GDM1 (cell line): ENCODE results near the gene CAMK1.

Experiments
- DNase-seq: peaks from one replicate; lab custom pipeline; 2025; lab: John Stamatoyannopoulos, UW

CAMK1 gene

DNA sequence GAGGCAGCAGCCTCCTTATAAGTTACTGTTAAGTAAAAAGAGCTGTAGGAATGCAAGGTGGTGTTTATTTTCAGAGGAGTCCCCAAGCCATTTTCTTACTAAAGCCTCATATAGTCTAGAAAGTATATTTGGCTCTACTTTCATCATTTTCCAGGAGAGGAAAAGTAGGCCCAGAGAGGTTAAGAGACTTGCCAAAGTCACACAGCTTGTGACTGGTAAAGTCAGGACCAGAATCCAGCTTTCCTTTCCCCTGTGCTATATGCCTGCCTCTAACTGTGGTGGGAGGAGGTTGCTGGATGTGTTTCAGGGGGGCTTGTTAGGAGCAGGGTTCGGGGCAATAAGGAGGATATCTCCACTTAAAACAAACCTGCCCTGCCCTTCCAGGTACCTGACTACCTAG is 27.2 kb downstream of the CAMK1 start:
- no peak for DNase-seq

DNA sequence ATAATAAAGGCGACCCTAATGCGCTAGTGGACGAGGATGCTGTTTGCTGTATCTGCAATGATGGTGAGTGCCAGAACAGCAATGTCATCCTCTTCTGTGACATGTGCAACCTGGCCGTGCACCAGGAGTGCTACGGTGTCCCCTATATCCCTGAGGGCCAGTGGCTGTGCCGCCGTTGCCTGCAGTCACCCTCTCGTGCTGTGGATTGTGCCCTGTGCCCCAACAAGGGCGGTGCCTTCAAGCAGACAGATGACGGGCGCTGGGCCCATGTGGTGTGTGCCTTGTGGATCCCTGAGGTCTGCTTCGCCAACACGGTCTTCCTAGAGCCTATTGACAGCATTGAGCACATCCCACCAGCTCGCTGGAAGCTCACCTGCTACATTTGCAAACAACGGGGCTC is 30.6 kb downstream of the CAMK1 start:
- DNase-seq, result no peak

DNA sequence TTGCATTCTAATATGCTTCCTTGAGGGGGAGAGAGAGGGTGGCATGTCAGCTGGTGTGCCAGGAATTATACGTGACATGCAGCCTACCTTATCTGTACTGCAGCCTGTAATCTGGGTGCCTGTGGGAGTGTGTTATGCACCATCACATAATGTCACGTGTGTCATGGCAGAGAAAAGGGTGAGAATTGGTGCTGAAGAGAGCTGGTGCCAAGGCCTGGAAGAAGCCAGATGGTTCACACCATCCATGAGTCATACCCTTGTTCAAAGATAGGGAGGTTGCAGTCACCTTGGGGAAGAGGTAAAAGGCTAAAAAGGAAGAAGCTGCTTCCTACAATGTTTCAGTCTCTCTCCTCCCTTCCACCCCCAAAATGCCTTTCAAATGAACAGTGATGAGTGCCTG is 32.9 kb downstream of the CAMK1 start:
- DNase-seq, result no peak

DNA sequence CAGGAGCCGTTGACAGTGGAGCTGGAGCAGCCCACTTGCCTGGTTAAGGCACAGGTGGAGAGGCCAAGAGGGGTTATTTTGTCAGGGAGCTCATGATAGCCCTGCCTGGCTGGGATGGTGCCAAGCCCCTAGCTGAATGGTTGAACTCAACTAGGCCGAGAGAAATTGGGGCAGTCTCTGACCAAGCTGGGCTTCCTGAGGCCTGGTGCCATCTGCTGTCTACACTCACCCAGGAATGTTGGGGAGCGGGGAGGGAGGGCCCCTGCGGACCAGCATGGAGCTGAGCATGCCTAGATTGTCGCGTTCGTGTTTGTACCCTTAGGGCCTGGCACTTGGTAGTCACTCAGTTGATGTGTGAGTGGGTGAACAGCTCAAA is 37.0 kb downstream of the CAMK1 start:
- DNase-seq, result no peak

DNA sequence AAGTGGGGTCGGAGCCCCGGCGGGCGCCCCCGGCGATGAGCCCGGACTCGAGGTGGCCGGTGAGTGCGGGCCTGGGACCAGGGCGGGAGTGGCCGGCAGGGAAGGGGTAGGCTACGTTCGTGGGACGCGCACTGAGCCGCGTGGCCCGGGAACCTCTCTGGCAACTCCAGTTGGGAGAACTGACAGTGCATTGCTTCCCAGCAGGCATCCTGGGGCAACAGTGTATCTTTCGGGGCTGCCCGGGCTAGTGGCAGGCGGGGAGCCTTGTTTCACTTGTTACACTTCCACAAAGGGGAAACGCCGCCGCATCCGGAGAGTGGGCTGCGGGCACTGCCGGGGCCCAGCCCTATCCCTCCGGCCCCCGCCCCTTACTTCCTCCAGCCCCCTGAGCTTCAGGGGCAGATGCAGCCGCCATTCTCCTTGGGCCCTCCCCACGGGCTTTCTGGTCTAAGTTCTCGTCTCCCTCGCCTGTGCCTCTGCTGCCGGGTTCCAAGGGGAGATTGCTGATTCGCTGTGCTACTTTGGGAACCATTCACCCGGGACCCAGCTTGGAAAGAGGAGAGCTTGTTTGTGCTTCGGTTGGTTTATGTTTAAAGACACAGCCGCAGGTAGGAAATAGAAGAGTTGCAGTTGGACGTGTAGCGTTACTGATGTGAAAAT is 37.5 kb downstream of the CAMK1 start:
- DNase-seq, result peak; percentile 68

DNA sequence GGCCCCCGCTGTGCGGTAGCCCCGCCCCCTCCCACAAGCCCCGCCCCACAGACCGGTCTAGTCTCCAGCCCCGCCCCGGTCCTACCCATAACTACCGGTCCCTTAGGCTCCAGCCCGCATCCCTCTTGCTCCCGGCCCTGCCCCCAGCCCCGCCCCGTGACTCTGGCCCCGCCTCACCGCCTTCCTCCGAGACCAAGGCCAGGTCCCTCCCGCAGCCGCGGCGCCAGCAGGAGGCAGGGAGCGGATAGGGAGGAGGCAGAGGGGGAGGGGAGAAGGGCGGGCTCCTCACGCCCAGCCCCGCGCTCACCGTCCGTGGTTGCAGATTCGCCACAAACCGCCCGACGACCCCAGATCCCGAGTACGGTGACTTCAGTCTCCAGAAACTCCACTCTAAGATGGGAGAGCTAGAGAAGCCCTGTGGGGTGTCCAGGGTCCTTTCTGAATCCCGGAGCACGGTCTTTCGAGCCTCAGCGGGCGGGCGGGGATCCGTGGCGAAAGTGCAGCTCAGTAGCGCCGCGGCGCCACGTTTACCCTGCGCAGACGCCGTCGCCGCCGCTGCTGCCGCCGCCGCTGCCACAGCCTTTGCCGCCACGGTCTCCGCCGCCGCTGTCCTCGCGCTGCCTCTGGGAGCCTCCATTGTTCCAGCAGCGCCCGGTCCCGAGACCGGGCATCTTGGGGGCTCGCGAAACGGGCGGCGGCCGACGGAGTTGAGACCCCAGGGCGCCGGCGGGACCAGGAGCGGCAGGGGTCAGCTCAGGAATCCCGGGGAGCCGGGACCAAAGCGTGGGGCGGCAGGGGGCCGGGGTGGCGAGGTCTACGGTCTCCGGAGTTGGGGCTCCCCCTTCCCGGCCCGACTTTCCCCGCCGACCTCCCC is 38.3 kb downstream of the CAMK1 start, which contains the start of gene BRPF1:
BRPF1 (plus strand) TSS at position 530 of the 874 bp plus-strand sequence. CDS start 2,406 bp downstream, outside the sequence.
- DNase-seq, result peak; percentile 99

DNA sequence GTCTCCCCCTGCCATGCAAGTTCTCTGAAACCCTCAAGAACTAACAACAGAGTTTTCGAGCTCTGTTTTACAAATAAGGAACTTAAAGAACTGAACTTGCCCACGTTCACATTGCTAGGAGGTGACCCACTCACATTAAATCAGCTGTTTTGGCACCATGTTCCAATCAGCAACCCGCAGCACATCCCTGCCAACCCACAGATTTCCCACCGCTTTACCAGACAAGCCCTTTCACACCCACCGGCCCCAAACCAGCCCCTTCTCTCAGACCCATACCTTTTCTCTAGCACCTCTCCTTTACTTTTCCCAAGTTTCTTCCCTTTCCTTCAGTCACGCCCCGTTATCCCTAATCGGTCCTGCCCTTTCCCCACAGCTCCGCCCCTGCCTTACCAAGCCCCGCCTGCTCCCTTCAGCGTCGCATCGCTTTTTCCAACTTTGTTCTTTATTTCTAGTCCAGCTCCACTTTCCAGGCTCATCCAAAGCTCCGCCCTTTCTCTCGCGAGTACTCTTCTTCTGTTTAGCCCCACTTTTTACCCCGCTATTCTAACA is 39.0 kb downstream of the CAMK1 start:
- peak; percentile 64 for DNase-seq

DNA sequence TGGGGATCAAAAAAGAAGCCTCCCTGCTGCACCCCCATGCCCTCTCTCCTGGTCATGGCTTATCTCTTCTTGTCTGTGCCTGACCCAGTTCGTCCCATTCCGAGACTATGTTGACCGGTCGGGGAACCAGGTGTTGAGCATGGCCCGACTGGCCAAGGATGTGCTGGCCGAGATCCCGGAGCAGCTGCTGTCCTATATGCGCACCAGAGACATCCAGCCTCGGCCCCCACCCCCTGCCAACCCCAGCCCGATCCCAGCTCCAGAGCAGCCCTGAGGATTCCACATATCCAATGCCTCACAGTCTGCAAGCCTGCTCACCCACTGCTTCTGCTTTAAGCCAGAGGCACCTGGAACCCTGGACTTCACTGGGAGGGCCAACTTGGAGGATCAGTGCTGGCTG is 40.3 kb downstream of the CAMK1 start:
- DNase-seq, result no peak

DNA sequence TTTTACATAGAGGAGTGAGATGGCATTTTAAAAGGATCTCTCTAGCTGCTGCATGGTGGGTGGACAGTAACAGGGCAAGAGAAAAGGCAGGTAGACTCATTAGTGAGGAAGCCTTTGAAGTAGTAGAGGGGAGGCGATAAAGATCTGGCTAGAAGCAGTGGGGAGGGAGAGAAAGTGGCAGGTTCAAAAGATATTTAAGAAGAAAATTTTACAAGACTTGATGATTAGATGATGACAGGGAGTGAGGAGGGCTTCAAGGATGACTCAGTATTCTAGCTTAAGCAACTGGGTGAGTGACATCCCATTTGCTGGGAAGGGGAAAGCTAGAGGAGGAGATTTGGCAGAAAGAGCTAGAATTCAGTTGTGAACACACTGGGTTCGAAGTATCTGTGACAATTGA is 42.0 kb downstream of the CAMK1 start:
- no peak for DNase-seq

DNA sequence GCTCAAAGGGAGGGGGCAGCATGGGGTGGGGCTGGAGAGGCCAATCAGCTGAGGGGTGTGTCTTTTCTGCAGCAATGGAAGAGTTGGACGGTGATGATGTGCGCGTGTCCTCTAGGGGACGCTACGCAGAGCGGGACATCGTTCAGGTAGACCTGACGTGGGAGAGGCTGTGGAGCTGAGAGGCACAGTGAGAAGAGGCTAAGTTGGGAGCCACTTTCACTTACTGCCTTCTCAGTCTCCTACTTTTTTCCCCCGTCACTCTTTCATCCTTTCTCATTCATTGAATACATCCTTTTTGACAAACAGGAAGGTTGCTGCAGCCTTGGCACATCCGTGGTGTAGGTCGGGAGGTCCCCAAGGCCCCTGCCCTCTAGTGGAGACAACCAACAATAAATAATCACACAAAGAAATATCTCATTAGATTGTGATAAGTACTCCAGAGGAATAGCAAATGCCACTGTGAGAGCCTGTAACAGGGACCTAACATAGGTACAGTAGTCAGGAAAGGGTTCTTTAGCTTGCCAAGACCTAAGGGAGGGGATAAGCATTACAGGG is 42.6 kb downstream of the CAMK1 start:
- no peak for DNase-seq

DNA sequence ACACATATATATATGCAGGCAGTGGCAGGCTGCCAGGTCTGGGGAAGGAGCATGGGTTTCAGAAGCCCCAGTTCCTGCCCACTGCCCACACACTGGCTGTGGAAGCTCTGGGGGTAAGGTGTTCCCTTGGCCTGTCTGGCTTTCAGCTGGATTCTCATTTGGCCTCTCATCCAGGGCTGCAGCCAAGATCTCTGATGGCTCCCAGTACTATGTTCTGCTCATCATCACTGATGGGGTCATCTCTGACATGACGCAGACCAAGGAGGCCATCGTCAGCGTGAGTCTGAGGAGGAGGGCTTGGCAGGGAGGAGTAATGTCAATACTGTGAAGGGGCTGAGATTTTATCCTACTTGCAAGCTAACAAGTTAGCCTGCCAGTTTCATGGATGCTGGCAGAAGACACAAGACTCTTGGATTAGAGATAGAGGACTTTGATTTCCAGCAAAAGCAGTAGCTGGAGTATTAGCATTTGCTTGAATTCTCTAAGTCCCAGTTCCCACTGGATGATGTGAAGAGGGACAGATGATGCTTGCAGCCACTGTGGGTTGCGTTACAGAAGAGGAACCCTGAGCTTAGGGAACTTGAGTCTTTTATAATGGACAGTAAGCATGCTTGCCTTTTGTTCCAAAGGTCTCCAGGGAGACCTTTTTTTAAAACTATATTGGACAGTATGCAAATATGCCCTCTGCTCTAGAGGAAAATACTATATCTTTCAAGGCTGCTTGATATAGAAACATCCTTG is 43.8 kb downstream of the CAMK1 start:
- DNase-seq, result no peak

DNA sequence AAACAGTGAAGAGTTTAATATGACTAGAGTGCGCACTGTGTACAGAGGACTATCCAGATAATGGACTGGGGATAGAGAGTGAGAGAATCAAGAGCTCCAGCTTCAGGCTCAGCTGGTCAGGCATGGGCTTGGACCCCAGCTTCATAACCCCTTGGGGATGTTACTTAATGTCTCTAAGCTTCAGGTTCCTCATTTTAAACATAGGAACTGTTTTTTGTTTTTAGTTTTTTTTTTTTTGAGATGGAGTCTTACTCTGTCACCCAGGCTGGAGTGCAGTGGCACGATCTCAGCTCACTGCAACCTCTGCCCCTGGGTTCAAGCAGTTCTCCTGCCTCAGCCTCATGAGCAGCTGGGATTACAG is 48.1 kb downstream of the CAMK1 start:
- no peak for DNase-seq

DNA sequence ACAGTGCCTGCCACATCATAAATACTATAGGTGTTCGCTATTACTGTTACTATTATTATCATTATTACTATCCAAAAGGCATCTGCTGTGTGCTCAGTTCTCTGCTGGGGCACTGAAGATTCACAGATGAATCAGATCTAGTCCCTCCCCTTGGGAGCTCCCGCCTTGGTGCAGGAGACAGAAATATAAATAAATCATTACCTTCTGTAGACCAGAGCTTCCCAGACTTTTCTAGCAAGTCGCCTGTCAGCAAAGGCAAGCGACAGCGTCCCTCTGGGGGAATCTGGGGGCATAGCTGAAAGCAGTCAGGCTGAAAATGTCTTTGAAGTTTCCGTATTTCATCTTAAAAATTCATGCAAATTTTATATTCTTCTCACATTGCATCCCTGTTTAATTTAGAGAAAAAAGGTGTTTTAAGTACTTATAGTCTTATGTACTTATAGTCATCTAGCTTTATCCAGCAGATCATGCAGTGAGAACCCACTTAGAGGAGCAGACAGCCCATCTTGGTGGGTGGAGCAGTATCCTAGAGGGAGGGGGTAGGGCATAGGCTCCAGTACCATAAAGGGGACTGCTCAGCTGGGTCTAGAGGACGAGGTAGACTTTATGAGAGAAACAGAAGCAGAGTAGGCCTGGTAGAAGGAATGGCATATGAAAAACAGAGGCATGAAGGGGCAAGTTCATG is 48.6 kb downstream of the CAMK1 start:
- no peak for DNase-seq

DNA sequence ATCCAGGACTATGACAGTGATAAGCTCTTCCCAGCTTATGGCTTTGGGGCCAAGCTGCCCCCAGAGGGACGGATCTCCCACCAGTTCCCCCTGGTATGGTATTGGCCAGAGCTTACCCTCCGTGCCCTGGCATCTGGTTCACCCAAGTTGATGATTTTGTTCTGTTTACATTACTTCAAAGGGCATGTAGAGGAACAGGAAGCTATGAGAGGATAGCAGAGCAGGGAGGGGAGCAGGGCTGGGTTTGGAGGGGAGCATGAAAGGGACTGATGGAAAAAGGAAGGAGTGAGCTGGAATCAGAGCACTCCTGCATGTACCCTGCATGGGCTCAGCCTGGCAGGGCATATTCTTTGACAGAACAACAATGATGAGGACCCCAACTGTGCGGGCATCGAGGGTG is 51.6 kb downstream of the CAMK1 start:
- DNase-seq, result no peak

DNA sequence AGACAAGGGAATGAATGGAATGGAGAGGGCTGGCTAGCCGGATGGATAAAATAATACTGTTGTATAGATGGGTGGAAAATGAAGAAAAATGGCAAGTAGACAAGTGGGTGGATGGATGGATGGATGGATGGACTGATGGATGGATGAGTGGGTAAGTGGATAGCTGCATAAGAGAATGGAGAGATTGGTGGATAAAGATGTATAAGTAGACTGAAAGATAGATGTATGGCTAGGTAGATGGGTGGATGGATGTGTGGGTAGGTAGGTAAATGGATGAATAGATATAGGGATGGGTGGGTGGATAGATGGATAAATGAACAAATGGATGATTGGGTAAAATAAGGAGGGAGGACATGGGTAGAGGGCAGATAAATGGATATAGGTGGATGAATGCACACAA is 52.2 kb downstream of the CAMK1 start:
- no peak for DNase-seq

DNA sequence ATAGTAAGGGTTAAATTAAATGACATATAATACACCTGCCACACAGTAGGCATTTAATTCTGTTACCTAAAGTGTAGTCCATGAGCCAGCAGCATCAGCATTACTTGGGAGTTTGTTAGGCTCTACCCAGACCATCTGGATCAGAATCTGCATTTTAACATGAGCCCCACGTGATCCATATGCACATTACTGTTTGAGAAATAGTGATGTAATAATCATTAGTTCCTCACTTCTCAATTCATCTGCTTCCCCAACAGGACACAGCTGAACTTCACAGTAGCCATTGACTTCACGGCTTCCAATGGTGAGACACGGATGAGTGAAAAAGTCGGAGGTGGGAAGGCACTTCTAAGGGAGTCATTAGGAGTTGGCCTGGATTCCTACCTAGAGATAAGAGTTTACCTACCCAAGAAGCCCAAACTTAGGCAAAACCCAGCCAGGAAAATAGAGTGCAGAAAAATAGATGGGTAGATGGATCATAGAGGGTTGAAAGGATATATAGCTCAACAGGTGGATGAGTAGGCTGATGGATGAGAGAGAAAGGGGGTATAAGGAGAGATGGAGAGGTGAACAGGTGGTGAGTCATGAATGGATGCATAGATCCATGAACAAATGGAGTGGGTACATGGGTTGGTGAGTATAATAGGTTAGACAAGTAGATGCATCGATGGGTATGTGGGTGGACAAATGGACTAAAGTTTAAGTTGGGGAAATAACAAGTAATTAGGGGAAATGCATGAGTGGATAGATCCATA is 52.8 kb downstream of the CAMK1 start:
- DNase-seq, result no peak

DNA sequence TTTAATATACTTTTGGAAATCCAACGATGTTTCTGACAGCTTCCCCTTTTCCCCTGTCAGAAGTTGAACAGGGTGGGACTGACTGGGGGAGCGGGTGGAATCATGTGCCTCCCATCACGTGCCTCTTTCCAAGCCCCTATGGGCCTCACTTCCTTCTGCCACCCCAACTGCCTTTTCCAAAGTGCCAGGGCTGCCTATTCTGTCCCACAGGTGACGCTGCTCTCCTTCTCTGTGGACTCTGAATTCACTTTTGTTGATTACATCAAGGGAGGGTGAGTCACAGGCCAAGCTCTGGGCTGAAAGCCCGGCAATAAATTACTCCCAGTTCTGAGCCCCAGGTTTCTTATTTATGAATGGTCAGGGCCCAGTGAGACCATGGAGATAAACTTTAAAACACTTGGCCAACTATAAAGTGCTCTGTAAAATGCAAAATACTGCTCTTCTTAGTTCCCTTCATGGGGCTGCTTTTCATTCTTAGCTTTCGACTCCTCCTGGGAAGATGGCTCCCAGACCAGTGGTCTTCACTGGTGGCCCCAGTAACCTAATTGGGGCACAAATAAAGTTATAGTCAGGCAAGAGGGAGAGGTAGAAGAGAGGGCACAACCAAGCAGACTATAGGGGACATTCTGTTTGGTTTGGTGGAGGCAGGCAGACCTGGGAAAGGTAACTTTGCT is 53.8 kb downstream of the CAMK1 start:
- peak; percentile 86 for DNase-seq

DNA sequence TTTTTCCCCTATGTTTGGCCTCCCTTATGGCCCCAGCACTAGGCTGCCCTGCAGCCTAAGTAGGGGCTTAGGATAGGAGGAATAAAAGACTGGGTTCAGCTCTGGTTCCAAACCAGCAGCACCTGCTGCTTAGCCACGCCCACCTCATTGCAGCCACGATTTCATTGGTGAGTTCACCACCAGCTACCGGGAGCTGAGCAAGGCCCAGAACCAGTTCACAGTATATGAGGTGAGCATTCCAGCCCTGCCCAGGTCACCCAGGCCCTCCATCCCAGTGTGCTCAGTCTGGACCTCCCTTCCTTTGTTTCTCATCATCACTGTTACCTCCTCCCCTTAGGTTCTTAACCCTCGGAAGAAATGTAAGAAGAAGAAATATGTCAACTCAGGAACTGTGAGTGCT is 54.6 kb downstream of the CAMK1 start:
- no peak for DNase-seq

DNA sequence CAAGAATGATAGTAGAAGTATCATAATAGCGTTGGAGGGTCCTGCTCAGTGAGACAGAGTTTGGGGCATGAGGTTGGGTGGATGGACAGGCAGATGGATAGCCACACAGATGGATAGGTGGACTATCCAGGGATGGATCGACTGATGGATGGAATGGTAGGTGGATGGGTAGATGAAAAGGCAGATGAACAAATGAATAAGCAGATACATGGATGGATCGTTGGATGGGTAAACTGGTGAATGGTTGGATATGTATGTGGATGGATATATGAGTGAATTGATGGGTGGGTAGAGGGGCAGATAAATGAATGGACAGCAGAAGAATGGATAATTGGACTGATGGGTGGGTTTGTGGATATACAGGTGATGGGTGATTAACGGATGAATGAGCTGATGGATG is 56.6 kb downstream of the CAMK1 start:
- no peak for DNase-seq

DNA sequence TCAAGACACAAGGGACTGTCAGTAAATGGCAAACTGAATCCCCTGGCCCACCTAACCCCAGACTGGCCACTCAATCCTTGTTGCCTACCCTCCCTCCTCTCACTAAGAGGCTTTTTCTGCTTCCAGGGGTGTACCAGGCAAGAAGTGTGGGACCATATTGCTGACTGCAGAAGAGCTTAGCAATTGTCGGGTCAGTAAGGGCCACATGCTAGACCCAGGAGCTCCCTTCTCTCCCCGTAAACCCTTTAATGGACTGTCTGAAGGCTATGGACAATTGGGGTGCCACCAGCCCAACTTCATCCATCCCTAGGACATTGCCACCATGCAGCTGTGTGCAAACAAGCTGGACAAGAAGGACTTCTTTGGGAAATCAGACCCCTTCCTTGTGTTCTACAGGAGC is 57.3 kb downstream of the CAMK1 start:
- no peak for DNase-seq
